HepG2 (cell line): Measurements from ENCODE around the gene UBAC2. TPM values are rescaled to one million over a fixed set of nuclear protein-coding genes. Genes with fewer than 3 reads are reported as not detected.
A peak's percentile ranks its signal among the peaks of the same experiment; 100 is the strongest.

Experiments
- ATAC-seq: fragments of 200-7000 bp; cut with Tn5 transposase; 3 replicates; pipeline ENCODE4 v1.9.1; 2020; ENCODE audit warnings: mild to moderate bottlenecking, moderate library complexity
- BruUV-seq: library from RNA; stranded (reverse); fragments of 400-500 nt; replicated peaks from 2 replicates; lab custom pipeline; 2021; lab: Mats Ljungman, UMichigan
- CTCF ChIA-PET: fragments of 300-600 bp; formaldehyde crosslinking; extraction: SDS; loops from one replicate; lab custom pipeline; 2021; ENCODE audit warnings: low total read pairs, inconsistent platforms, low intra/inter-chr PET ratio; lab: Yijun Ruan, JAX
- POLR2A ChIA-PET: fragments of 350-600 bp; sonication (Branson Sonifier 250); formaldehyde crosslinking; loops from one replicate; lab custom pipeline; 2020; ENCODE audit warnings: antibody characterized with exemption, inconsistent platforms; lab: Yijun Ruan, JAX
- DNase-seq: peaks from one replicate; pipeline ENCODE4 v3.0.0-alpha.2; 2015; ENCODE audit warnings: low spot score
- FAIRE-seq: peaks from 3 replicates; lab custom pipeline; 2011; peaks lifted over from hg19 to GRCh38; lab: Jason Lieb, UNC
- H2AFZ ChIP-seq: one replicate; pipeline ENCODE4 v1.6.1; 2011; ENCODE audit warnings: low read length, inconsistent platforms
- H3K27ac ChIP-seq: fragments of 300-600 bp; 3 replicates; pipeline ENCODE4 v1.8.0; 2011; ENCODE audit warnings: mixed run types, mild to moderate bottlenecking, mixed read lengths, low read length, inconsistent platforms; ENCODE audit not compliant: insufficient read depth; ENCODE audit errors: extremely low read length
- H3K27me3 ChIP-seq, 2 experiments: fragments of 200-600 bp in 1 of 2; 2 replicates in 1 of 2; 3 replicates in 1 of 2; pipeline versions ENCODE4 v1.6.0 to v1.8.0; 2011; ENCODE audit warnings: low read length in 2 of 2, mild to moderate bottlenecking in 2 of 2, moderate library complexity in 2 of 2, inconsistent platforms in 1 of 2; ENCODE audit not compliant: insufficient read depth in 2 of 2, control insufficient read depth in 1 of 2
- H3K36me3 ChIP-seq, 2 experiments: fragments of 200-600 bp in 1 of 2; replicated peaks in 1 of 2; 2 replicates in 1 of 2; 3 replicates in 1 of 2; pipeline versions ENCODE4 v1.5.1 to v1.8.0; 2011; ENCODE audit warnings: low read length in 2 of 2, inconsistent platforms in 1 of 2; ENCODE audit not compliant: insufficient read depth in 2 of 2, control insufficient read depth in 1 of 2
- H3K4me1 ChIP-seq: 2 replicates; pipeline ENCODE4 v1.5.1; 2012; ENCODE audit warnings: low read length, inconsistent platforms; ENCODE audit not compliant: insufficient read depth
- H3K4me2 ChIP-seq: 2 replicates; pipeline ENCODE4 v1.6.0; 2011; ENCODE audit warnings: low read depth, low read length, inconsistent platforms
- H3K4me3 ChIP-seq, 3 experiments: fragments of 200-600 bp in 1 of 3; sonication (generic), shearing (Covaris generic) in 1 of 3; replicated peaks in 1 of 3; 2 replicates each; pipeline ENCODE4 v1.5.1; 2011 to 2016; ENCODE audit warnings: low read length in 3 of 3, inconsistent platforms in 2 of 3, low read depth in 2 of 3, mild to moderate bottlenecking in 2 of 3, control low read depth in 1 of 3, mixed read lengths in 1 of 3; ENCODE audit not compliant: insufficient read depth in 1 of 3
- H3K79me2 ChIP-seq: one replicate; pipeline ENCODE4 v1.6.1; 2011; ENCODE audit warnings: low read length, inconsistent platforms; ENCODE audit not compliant: insufficient read depth
- H3K9ac ChIP-seq: 2 replicates; pipeline ENCODE4 v1.6.0; 2011; ENCODE audit warnings: mild to moderate bottlenecking, low read depth, low read length, inconsistent platforms; ENCODE audit not compliant: insufficient read depth
- H3K9me3 ChIP-seq: 2 replicates; pipeline ENCODE4 v1.5.1; 2012; ENCODE audit warnings: mild to moderate bottlenecking, low read length
- H4K20me1 ChIP-seq: 2 replicates; pipeline ENCODE4 v1.6.0; 2011; ENCODE audit warnings: inconsistent platforms, mild to moderate bottlenecking, low read length, moderate library complexity; ENCODE audit not compliant: insufficient read depth
- DNMT3B ChIP-seq: conservative IDR thresholded peaks from 2 replicates; pipeline ENCODE4 v1.6.1; 2016; ENCODE audit warnings: missing biosample characterization, control low read depth
- FOXP1 ChIP-seq, 2 experiments: fragments of 450-650 bp in 1 of 2; IDR thresholded peaks; 2 replicates each; pipeline ENCODE4 v1.6.1; 2017 to 2018; ENCODE audit warnings: antibody characterized with exemption in 1 of 2
- KLF11 ChIP-seq: IDR thresholded peaks from 2 replicates; pipeline ENCODE4 v1.6.1; 2016; ENCODE audit warnings: missing compliant biosample characterization
- MAFF ChIP-seq: IDR thresholded peaks from 2 replicates; pipeline ENCODE4 v1.6.1; 2011; ENCODE audit warnings: low read depth, low read length, improper control_type of control experiment
- MAFK ChIP-seq, 2 experiments: IDR thresholded peaks in 1 of 2; conservative IDR thresholded peaks in 1 of 2; 2 replicates each; pipeline ENCODE4 v1.6.1; 2011; ENCODE audit warnings: improper control_type of control experiment in 2 of 2, low read length in 2 of 2
- STAG1 ChIP-seq: sonication (generic); formaldehyde crosslinking; IDR thresholded peaks from 2 replicates; pipeline ENCODE4 v1.4.0; 2020; ENCODE audit warnings: missing genetic modification reagents
- TBX2 ChIP-seq: sonication (generic); formaldehyde crosslinking; IDR thresholded peaks from 2 replicates; pipeline ENCODE4 v1.5.0; 2020; ENCODE audit warnings: missing genetic modification reagents, mild to moderate bottlenecking, borderline replicate concordance
- TRIM24 ChIP-seq: sonication (generic); formaldehyde crosslinking; IDR thresholded peaks from 2 replicates; pipeline ENCODE4 v1.8.0; 2022; ENCODE audit warnings: mild to moderate bottlenecking, missing genetic modification reagents
- ZNF382 ChIP-seq: sonication (generic); formaldehyde crosslinking; IDR thresholded peaks from 2 replicates; pipeline ENCODE4 v1.5.0; 2020; ENCODE audit warnings: missing genetic modification reagents, mild to moderate bottlenecking, borderline replicate concordance
- WGBS: methylation state at CpG from one replicate; pipeline ENCODE4 v1.1.6; 2017; ENCODE audit warnings: low lambda C conversion rate; 5-methylcytosine and 5-hydroxymethylcytosine counted together
- in situ Hi-C: cut with HindIII; loops from 2 replicates; pipeline ENCODE4 v1.10.0; 2017; ENCODE audit warnings: low pct_unique_long_range_greater_than_20kb; ENCODE audit not compliant: extremely low pct_ligation_motif_present
- intact Hi-C: fragments of 100-400 bp; cut with micrococcal nuclease; formaldehyde crosslinking; loops from one replicate; pipeline ENCODE4 v1.10.0; 2022; ENCODE audit not compliant: unreplicated experiment
- polyA plus RNA-seq, 8 experiments: library from polyadenylated mRNA; depleted of rRNA in 3 of 8; stranded (reverse) in 7 of 8; unstranded in 1 of 8; fragments of >200 nt; fragmentation: Illumina TruSeq in 4 of 8; extraction: Trizol in 4 of 8; gene quantifications; 2 replicates each; pipeline versions ENCODE4 v1.2.1 to v1.2.3, GENCODE V29; 2011 to 2016; ENCODE audit warnings: low read depth in 4 of 8, missing spikeins in 1 of 8, mixed read lengths in 1 of 8; ENCODE audit not compliant: insufficient read depth in 1 of 8
- total RNA-seq, 5 experiments: library from RNA; depleted of rRNA; stranded (reverse); fragments of >200 nt; fragmentation: Illumina TruSeq; extraction: Trizol; gene quantifications; 2 replicates each; pipeline ENCODE4 v1.2.3, GENCODE V29; 2016; ENCODE audit warnings: low read depth in 1 of 5
- TF ChIP-seq, protein P1 (sequence below): sonication (generic); formaldehyde crosslinking; IDR thresholded peaks from 2 replicates; pipeline ENCODE4 v1.4.0; 2020; ENCODE audit warnings: missing genetic modification reagents
- TF ChIP-seq, protein P2 (sequence below): sonication (generic); formaldehyde crosslinking; IDR thresholded peaks from 2 replicates; pipeline ENCODE4 v1.5.0; 2020; ENCODE audit warnings: mild to moderate bottlenecking, missing genetic modification reagents, moderate library complexity

The UBAC2 gene
- total and polyA plus RNA-seq, 2 of the 13 experiments (the other 11 are each of a cell fraction or from before 2014, with no cell fraction given) = 61.3 to 80.8 TPM

DNA sequence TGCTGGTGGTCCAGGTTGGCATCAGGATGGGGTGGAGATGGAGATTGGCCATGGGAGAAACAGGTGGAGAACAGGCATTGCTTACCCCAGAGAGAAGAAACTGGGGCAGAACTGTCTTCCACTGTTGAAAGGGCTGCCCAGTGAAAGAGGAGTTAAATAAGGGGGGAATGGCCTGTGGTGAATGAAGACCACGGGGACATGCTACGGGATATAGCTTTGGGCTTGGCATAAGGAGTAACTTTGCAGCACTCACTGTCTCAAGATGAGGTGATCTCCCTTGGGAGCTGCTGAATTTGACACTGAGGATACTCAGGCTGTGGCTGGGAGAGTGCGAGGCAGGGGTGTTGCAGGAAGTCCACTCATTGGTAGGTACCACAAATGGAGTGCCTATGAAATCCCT lies 68.2 kb downstream of the UBAC2 start (continued):
- TF ChIP-seq KLF11 (CRISPR knock-in tag) (no peak), TRIM24 (no peak), FOXP1 (IDR thresholded peaks at IDR 0.05) (no peak), FOXP1 (CRISPR knock-in tag; IDR thresholded peaks at IDR 0.05) (no peak), DNMT3B (CRISPR knock-in tag) (no peak), TBX2 (CRISPR knock-in tag) (no peak)
- TF ChIP-seq, protein P1, sequence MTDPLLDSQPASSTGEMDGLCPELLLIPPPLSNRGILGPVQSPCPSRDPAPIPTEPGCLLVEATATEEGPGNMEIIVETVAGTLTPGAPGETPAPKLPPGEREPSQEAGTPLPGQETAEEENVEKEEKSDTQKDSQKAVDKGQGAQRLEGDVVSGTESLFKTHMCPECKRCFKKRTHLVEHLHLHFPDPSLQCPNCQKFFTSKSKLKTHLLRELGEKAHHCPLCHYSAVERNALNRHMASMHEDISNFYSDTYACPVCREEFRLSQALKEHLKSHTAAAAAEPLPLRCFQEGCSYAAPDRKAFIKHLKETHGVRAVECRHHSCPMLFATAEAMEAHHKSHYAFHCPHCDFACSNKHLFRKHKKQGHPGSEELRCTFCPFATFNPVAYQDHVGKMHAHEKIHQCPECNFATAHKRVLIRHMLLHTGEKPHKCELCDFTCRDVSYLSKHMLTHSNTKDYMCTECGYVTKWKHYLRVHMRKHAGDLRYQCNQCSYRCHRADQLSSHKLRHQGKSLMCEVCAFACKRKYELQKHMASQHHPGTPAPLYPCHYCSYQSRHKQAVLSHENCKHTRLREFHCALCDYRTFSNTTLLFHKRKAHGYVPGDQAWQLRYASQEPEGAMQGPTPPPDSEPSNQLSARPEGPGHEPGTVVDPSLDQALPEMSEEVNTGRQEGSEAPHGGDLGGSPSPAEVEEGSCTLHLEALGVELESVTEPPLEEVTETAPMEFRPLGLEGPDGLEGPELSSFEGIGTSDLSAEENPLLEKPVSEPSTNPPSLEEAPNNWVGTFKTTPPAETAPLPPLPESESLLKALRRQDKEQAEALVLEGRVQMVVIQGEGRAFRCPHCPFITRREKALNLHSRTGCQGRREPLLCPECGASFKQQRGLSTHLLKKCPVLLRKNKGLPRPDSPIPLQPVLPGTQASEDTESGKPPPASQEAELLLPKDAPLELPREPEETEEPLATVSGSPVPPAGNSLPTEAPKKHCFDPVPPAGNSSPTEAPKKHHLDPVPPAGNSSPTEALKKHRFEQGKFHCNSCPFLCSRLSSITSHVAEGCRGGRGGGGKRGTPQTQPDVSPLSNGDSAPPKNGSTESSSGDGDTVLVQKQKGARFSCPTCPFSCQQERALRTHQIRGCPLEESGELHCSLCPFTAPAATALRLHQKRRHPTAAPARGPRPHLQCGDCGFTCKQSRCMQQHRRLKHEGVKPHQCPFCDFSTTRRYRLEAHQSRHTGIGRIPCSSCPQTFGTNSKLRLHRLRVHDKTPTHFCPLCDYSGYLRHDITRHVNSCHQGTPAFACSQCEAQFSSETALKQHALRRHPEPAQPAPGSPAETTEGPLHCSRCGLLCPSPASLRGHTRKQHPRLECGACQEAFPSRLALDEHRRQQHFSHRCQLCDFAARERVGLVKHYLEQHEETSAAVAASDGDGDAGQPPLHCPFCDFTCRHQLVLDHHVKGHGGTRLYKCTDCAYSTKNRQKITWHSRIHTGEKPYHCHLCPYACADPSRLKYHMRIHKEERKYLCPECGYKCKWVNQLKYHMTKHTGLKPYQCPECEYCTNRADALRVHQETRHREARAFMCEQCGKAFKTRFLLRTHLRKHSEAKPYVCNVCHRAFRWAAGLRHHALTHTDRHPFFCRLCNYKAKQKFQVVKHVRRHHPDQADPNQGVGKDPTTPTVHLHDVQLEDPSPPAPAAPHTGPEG (CRISPR knock-in tag) = no peak

GRCh38 chr13:99269627-99270241 lies 69.1 kb downstream of the UBAC2 start:
- Histone ChIP-seq H3K4me3 (no peak overlapping the region), H3K9me3 (peaks cover 4% of the 10 kb centered on the region; the same call in 1 of the 2 replicates), H3K36me3 (peaks cover 1 to 18% of the 10 kb centered on the region in 2 experiments; a peak in 3 of 5 replicates), H3K79me2 (no peaks in the 10 kb centered on the region), H3K4me1 (no peaks in the 10 kb centered on the region), H3K4me2 (no peak overlapping the region), H4K20me1 (0 out of 2 replicates have a peak, but pooled peaks cover 8% of the 10 kb centered on the region), H3K27me3 (no peaks in the 10 kb centered on the region), H2AFZ (no peak overlapping the region)
- 85% methylated on average over 3 of the region's 3 CpGs for WGBS
- BruUV-seq = no TSS peak
- in situ Hi-C loops (loop anchor here (10.0 kb wide), 1 partner anchor 165 kb away; no protein-coding TSS in a partner anchor), intact Hi-C loops (loop anchor here (1.0 kb wide), 1 partner anchor 168 kb away; no protein-coding TSS in a partner anchor)
- CTCF ChIA-PET = interaction anchor here (1.7 kb wide), 1 partner anchor 167 kb away, joined by 7 read pairs; no protein-coding TSS in a partner anchor
- ATAC-seq = peak; percentile 71
- TF ChIP-seq MAFK (conservative IDR thresholded peaks at IDR 0.05 in 1 of 2, IDR thresholded peaks at IDR 0.05 in 1 of 2; ENCODE audit: low read length in 2 of 2) (peak; percentile 86 to 88), ZNF382 (no peak), STAG1 (CRISPR knock-in tag) (peak; percentile 58), MAFF (peak; percentile 81)
- TF ChIP-seq, protein P2, sequence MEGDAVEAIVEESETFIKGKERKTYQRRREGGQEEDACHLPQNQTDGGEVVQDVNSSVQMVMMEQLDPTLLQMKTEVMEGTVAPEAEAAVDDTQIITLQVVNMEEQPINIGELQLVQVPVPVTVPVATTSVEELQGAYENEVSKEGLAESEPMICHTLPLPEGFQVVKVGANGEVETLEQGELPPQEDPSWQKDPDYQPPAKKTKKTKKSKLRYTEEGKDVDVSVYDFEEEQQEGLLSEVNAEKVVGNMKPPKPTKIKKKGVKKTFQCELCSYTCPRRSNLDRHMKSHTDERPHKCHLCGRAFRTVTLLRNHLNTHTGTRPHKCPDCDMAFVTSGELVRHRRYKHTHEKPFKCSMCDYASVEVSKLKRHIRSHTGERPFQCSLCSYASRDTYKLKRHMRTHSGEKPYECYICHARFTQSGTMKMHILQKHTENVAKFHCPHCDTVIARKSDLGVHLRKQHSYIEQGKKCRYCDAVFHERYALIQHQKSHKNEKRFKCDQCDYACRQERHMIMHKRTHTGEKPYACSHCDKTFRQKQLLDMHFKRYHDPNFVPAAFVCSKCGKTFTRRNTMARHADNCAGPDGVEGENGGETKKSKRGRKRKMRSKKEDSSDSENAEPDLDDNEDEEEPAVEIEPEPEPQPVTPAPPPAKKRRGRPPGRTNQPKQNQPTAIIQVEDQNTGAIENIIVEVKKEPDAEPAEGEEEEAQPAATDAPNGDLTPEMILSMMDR = peak; percentile 58
- TF ChIP-seq, all 625 proteins: peak for 4
- Histone ChIP-seq H3K27ac (no peak overlapping the region), H3K9ac (no peak overlapping the region)
- POLR2A ChIA-PET = no interaction called here
- FAIRE-seq (no peak), DNase-seq (peak; percentile 25)
